ENCODE measurements around the gene ADARB2.

The ADARB2 gene

DNA sequence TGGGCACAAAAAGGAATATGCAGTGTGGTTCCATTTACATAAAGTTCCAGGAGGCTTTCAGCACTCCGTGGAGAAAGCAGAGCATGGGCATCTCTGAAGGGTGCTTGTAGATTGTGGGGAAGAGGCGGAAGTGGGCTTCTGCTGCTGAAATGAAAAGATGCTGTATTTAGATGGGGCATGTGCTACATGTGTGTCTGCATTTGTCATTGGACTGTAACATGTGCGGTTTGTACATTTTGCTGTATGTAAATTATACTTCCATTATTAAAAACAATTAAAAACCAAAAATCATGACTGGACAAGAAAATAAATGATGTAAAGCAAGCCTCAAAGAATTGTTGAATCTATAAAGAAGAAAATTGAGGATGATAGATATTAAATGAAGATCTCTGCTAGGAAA, 347.1 kb downstream of the ADARB2 start:
- POLR2A ChIA-PET = no interaction called here

GRCh38 chr10:1384026-1384425, 353.3 kb downstream of the ADARB2 start:
- TF ChIP-seq, protein P1, sequence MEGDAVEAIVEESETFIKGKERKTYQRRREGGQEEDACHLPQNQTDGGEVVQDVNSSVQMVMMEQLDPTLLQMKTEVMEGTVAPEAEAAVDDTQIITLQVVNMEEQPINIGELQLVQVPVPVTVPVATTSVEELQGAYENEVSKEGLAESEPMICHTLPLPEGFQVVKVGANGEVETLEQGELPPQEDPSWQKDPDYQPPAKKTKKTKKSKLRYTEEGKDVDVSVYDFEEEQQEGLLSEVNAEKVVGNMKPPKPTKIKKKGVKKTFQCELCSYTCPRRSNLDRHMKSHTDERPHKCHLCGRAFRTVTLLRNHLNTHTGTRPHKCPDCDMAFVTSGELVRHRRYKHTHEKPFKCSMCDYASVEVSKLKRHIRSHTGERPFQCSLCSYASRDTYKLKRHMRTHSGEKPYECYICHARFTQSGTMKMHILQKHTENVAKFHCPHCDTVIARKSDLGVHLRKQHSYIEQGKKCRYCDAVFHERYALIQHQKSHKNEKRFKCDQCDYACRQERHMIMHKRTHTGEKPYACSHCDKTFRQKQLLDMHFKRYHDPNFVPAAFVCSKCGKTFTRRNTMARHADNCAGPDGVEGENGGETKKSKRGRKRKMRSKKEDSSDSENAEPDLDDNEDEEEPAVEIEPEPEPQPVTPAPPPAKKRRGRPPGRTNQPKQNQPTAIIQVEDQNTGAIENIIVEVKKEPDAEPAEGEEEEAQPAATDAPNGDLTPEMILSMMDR (IDR thresholded peaks at IDR 0.05; ENCODE audit: control extremely low read depth, extremely low read depth, low read depth, missing control alignments) = no peak
- no peak for DNase-seq (ENCODE audit: extremely low spot score)
- POLR2A ChIA-PET = no interaction called here
- CTCF ChIA-PET = no interaction called here

More for the DNA sequence above, 347.1 kb downstream of the ADARB2 start:
- no peak for DNase-seq (ENCODE audit: extremely low spot score)
- CTCF ChIA-PET = interaction anchor here (1.2 kb wide), 1 partner anchor 32 kb away, joined by 3 read pairs; no protein-coding TSS in a partner anchor
- TF ChIP-seq, protein P1 (IDR thresholded peaks at IDR 0.05; ENCODE audit: control extremely low read depth, extremely low read depth, low read depth, missing control alignments) = no peak

GRCh38 chr10:1382711-1383110, 354.6 kb downstream of the ADARB2 start:
- POLR2A ChIA-PET = no interaction called here
- CTCF ChIA-PET = no interaction called here
- TF ChIP-seq, protein P1 (IDR thresholded peaks at IDR 0.05; ENCODE audit: control extremely low read depth, extremely low read depth, low read depth, missing control alignments) = no peak
- no peak for DNase-seq (ENCODE audit: extremely low spot score)

GRCh38 chr10:1381339-1381738, 356.0 kb downstream of the ADARB2 start:
- no peak for DNase-seq (ENCODE audit: extremely low spot score)
- ChIA-PET CTCF (interaction anchor here (1.8 kb wide), 1 partner anchor 12 kb away, joined by 7 read pairs; no protein-coding TSS in a partner anchor), POLR2A (no interaction called here)
- TF ChIP-seq, protein P1 (IDR thresholded peaks at IDR 0.05; ENCODE audit: control extremely low read depth, extremely low read depth, low read depth, missing control alignments) = no peak

DNA sequence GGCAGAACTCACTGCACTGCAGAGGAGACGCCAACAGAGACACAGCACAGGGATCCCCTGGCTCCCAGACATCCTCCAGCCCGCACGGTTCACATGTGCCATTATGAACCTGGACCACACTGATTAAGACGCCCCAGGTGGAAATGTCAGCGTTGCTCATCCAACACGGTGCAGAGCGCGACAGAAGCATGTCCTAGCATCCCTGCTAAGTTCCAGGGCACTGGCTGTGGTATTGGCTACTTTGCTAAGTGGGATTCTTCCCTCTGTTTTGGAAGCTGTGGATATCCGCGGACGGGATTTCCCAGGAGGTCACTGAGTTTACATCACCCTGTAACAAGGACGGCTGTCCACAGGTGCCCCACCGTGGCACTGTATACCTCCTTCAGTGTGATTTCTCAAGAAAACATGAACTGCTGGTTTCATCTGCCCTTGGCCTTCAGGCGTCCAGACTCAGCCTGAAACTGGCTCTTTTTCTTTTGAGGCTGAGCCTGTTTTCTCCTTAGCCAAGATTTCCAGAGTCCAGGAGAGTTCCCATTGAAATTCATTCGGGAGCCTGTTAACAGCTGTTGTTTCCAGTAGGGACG, 357.1 kb downstream of the ADARB2 start:
- CTCF ChIA-PET = interaction anchor here (1.8 kb wide), 1 partner anchor 11 kb away, joined by 7 read pairs; no protein-coding TSS in a partner anchor
- TF ChIP-seq, protein P1 (IDR thresholded peaks at IDR 0.05; ENCODE audit: control extremely low read depth, extremely low read depth, low read depth, missing control alignments) = no peak

DNA sequence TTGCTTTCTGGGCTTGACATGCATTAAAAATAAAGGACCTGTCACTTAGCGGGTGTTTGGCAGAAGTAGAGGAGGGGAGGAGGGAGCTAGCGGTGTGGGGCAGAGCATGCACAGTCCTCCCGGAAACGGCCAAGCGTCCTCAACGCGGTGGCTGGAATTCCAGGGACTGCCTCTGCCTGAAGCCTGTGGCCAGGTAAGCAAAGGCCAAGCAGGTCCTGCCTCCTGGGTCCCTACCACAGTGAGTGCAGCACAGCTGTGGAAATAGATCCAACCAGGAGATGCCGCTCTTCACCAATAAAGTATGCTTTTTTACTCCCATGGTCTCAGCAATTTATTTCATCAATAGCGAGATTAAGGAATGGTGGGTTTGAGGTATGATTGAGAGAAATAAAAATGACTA, 357.7 kb downstream of the ADARB2 start:
- ChIA-PET POLR2A (no interaction called here), CTCF (interaction anchor here (1.8 kb wide), 1 partner anchor 10 kb away, joined by 7 read pairs; no protein-coding TSS in a partner anchor)
- no peak for DNase-seq (ENCODE audit: extremely low spot score)
- TF ChIP-seq, protein P1 (IDR thresholded peaks at IDR 0.05; ENCODE audit: control extremely low read depth, extremely low read depth, low read depth, missing control alignments) = no peak

More for the DNA sequence above, 357.1 kb downstream of the ADARB2 start:
- POLR2A ChIA-PET = no interaction called here
- DNase-seq (ENCODE audit: extremely low spot score) = no peak

All from GM10248 (cell line).